Measurements from ENCODE around the gene PMFBP1. TPM values are rescaled to one million over a fixed set of nuclear protein-coding genes. Genes with fewer than 3 reads are reported as not detected.

Gene PMFBP1
- total and polyA plus RNA-seq, 4 experiments from 2014 or later: 0.73 to 1.1 TPM; not detected in 2

- Histone ChIP-seq H3K9me3 (ENCODE audit: control insufficient read depth in 1 of 2, low read length in 2 of 2) (no peaks in the 10 kb centered on the region), H3K4me1 (ENCODE audit: insufficient read depth, low read length) (no peaks in the 10 kb centered on the region), H3K4me3 (ENCODE audit: low read length in 2 of 2) (no peak overlapping the region), H3K27ac (ENCODE audit: low read depth, low read length) (no peak overlapping the region), H3K36me3 (ENCODE audit: insufficient read depth, low read length) (no peaks in the 10 kb centered on the region), H3K27me3 (ENCODE audit: insufficient read depth, low read length) (no peaks in the 10 kb centered on the region)
- ChIA-PET CTCF (ENCODE audit: partially characterized antibody) (no interaction called here), POLR2A (ENCODE audit: partially characterized antibody) (no interaction called here)
- no peak for DNase-seq
- intact Hi-C loops (cut with micrococcal nuclease): no loop called here
- Mint-ChIP-seq H3K27ac (no peak overlapping the region), H3K9me3 (peaks cover 0 to 14% (median 6%) of the 10 kb centered on the region in 8 donors), H3K4me1 (no peaks in the 10 kb centered on the region), H3K4me3 (no peak overlapping the region), H3K36me3 (no peaks in the 10 kb centered on the region), H3K27me3 (peaks cover 0 to 1% of the 10 kb centered on the region in 2 donors)
Observed at GRCh38 chr16:72211110-72211509, 39.2 kb upstream of the PMFBP1 start.

- intact Hi-C loops (cut with micrococcal nuclease): no loop called here
- Histone ChIP-seq H3K27me3 (ENCODE audit: insufficient read depth, low read length) (no peaks in the 10 kb centered on the region), H3K4me1 (ENCODE audit: insufficient read depth, low read length) (no peaks in the 10 kb centered on the region), H3K4me3 (ENCODE audit: low read length in 2 of 2) (no peak overlapping the region), H3K36me3 (ENCODE audit: insufficient read depth, low read length) (no peaks in the 10 kb centered on the region), H3K27ac (ENCODE audit: low read depth, low read length) (no peak overlapping the region), H3K9me3 (ENCODE audit: control insufficient read depth in 1 of 2, low read length in 2 of 2) (no peaks in the 10 kb centered on the region)
- Mint-ChIP-seq H3K27ac (no peak overlapping the region), H3K9me3 (peaks cover 0 to 11% (median 6%) of the 10 kb centered on the region in 8 donors), H3K36me3 (no peaks in the 10 kb centered on the region), H3K4me1 (no peaks in the 10 kb centered on the region), H3K4me3 (no peak overlapping the region), H3K27me3 (peaks cover 0 to 1% of the 10 kb centered on the region in 2 donors)
- ChIA-PET CTCF (ENCODE audit: partially characterized antibody) (no interaction called here), POLR2A (ENCODE audit: partially characterized antibody) (no interaction called here)
- DNase-seq: no peak
Observed at GRCh38 chr16:72210555-72210954, 38.6 kb upstream of the PMFBP1 start.

GRCh38 chr16:72210072-72210471, 38.1 kb upstream of the PMFBP1 start:
- no peak for DNase-seq
- no peak overlapping the region for H3K4me3 ChIP-seq (ENCODE audit: low read length in 2 of 2)
- Mint-ChIP-seq H3K36me3 (no peaks in the 10 kb centered on the region), H3K27ac (no peak overlapping the region), H3K4me1 (no peaks in the 10 kb centered on the region), H3K27me3 (peaks cover 0 to 1% of the 10 kb centered on the region in 2 donors), H3K9me3 (peaks cover 0 to 7% (median 4%) of the 10 kb centered on the region in 8 donors), H3K4me3 (no peak overlapping the region)
- no peaks in the 10 kb centered on the region for H3K4me1 ChIP-seq (ENCODE audit: insufficient read depth, low read length)
- H3K27me3 ChIP-seq (ENCODE audit: insufficient read depth, low read length): no peaks in the 10 kb centered on the region
- intact Hi-C loops (cut with micrococcal nuclease): no loop called here
- H3K27ac ChIP-seq (ENCODE audit: low read depth, low read length): no peak overlapping the region
- CTCF ChIA-PET (ENCODE audit: partially characterized antibody): no interaction called here
- POLR2A ChIA-PET (ENCODE audit: partially characterized antibody): no interaction called here
- no peaks in the 10 kb centered on the region for H3K9me3 ChIP-seq (ENCODE audit: control insufficient read depth in 1 of 2, low read length in 2 of 2)
- H3K36me3 ChIP-seq (ENCODE audit: insufficient read depth, low read length): no peaks in the 10 kb centered on the region

- H3K27me3 ChIP-seq (ENCODE audit: insufficient read depth, low read length): no peaks in the 10 kb centered on the region
- no peak overlapping the region for H3K27ac ChIP-seq (ENCODE audit: low read depth, low read length)
- H3K4me1 ChIP-seq (ENCODE audit: insufficient read depth, low read length): no peaks in the 10 kb centered on the region
- no peak for DNase-seq
- ChIA-PET CTCF (ENCODE audit: partially characterized antibody) (no interaction called here), POLR2A (ENCODE audit: partially characterized antibody) (no interaction called here)
- no peaks in the 10 kb centered on the region for H3K36me3 ChIP-seq (ENCODE audit: insufficient read depth, low read length)
- H3K27me3 Mint-ChIP-seq: peaks cover 0 to 3% of the 10 kb centered on the region in 2 donors
- no peaks in the 10 kb centered on the region for H3K36me3 Mint-ChIP-seq
- no peaks in the 10 kb centered on the region for H3K9me3 Mint-ChIP-seq
- intact Hi-C loops (cut with micrococcal nuclease): no loop called here
- peaks cover 0 to 8% (median 6%) of the 10 kb centered on the region in 4 donors for H3K4me1 Mint-ChIP-seq
- H3K9me3 ChIP-seq (ENCODE audit: control insufficient read depth in 1 of 2, low read length in 2 of 2): no peaks in the 10 kb centered on the region
- no peak overlapping the region for H3K4me3 Mint-ChIP-seq
- H3K27ac Mint-ChIP-seq: no peak overlapping the region
- H3K4me3 ChIP-seq (ENCODE audit: low read length in 2 of 2): no peak overlapping the region
Observed at GRCh38 chr16:72206299-72206698, 34.3 kb upstream of the PMFBP1 start.

- Mint-ChIP-seq H3K36me3 (no peaks in the 10 kb centered on the region), H3K4me1 (peaks cover 0 to 8% (median 6%) of the 10 kb centered on the region in 4 donors), H3K27me3 (peaks cover 0 to 3% of the 10 kb centered on the region in 2 donors), H3K27ac (peak overlapping the region in 2 of 7 donors; percentile 11 to 14), H3K4me3 (peak overlapping the region in 2 of 8 donors; percentile 1 to 9), H3K9me3 (no peaks in the 10 kb centered on the region)
- intact Hi-C loops (cut with micrococcal nuclease): no loop called here
- no peak for DNase-seq
- no peak overlapping the region for H3K4me3 ChIP-seq (ENCODE audit: low read length in 2 of 2)
- no peaks in the 10 kb centered on the region for H3K36me3 ChIP-seq (ENCODE audit: insufficient read depth, low read length)
- ChIA-PET POLR2A (ENCODE audit: partially characterized antibody) (no interaction called here), CTCF (ENCODE audit: partially characterized antibody) (no interaction called here)
- no peaks in the 10 kb centered on the region for H3K4me1 ChIP-seq (ENCODE audit: insufficient read depth, low read length)
- no peak overlapping the region for H3K27ac ChIP-seq (ENCODE audit: low read depth, low read length)
- no peaks in the 10 kb centered on the region for H3K27me3 ChIP-seq (ENCODE audit: insufficient read depth, low read length)
- H3K9me3 ChIP-seq (ENCODE audit: control insufficient read depth in 1 of 2, low read length in 2 of 2): no peaks in the 10 kb centered on the region
Observed at GRCh38 chr16:72203401-72203800, 31.4 kb upstream of the PMFBP1 start.

- intact Hi-C loops (cut with micrococcal nuclease): no loop called here
- no peaks in the 10 kb centered on the region for H3K9me3 Mint-ChIP-seq
- H3K4me1 Mint-ChIP-seq: peaks cover 0 to 8% (median 6%) of the 10 kb centered on the region in 4 donors
- H3K27me3 Mint-ChIP-seq: peaks cover 0 to 3% of the 10 kb centered on the region in 2 donors
- H3K27ac Mint-ChIP-seq: peak overlapping the region in 1 of 7 donors; percentile 1
- Histone ChIP-seq H3K36me3 (ENCODE audit: insufficient read depth, low read length) (no peaks in the 10 kb centered on the region), H3K27me3 (ENCODE audit: insufficient read depth, low read length) (no peaks in the 10 kb centered on the region), H3K27ac (ENCODE audit: low read depth, low read length) (no peak overlapping the region), H3K4me3 (ENCODE audit: low read length in 2 of 2) (no peak overlapping the region), H3K9me3 (ENCODE audit: control insufficient read depth in 1 of 2, low read length in 2 of 2) (no peaks in the 10 kb centered on the region), H3K4me1 (ENCODE audit: insufficient read depth, low read length) (no peaks in the 10 kb centered on the region)
- no peaks in the 10 kb centered on the region for H3K36me3 Mint-ChIP-seq
- no peak overlapping the region for H3K4me3 Mint-ChIP-seq
- CTCF ChIA-PET (ENCODE audit: partially characterized antibody): no interaction called here
- DNase-seq: no peak
- POLR2A ChIA-PET (ENCODE audit: partially characterized antibody): no interaction called here
Observed at GRCh38 chr16:72202014-72202413, 30.1 kb upstream of the PMFBP1 start.

GRCh38 chr16:72201387-72201786, 29.4 kb upstream of the PMFBP1 start:
- Mint-ChIP-seq H3K27me3 (peaks cover 0 to 3% of the 10 kb centered on the region in 2 donors), H3K36me3 (no peaks in the 10 kb centered on the region), H3K4me3 (no peak overlapping the region), H3K4me1 (peaks cover 0 to 8% (median 6%) of the 10 kb centered on the region in 4 donors), H3K27ac (no peak overlapping the region), H3K9me3 (no peaks in the 10 kb centered on the region)
- ChIA-PET POLR2A (ENCODE audit: partially characterized antibody) (no interaction called here), CTCF (ENCODE audit: partially characterized antibody) (no interaction called here)
- intact Hi-C loops (cut with micrococcal nuclease): no loop called here
- Histone ChIP-seq H3K36me3 (ENCODE audit: insufficient read depth, low read length) (no peaks in the 10 kb centered on the region), H3K4me1 (ENCODE audit: insufficient read depth, low read length) (no peaks in the 10 kb centered on the region), H3K27me3 (ENCODE audit: insufficient read depth, low read length) (no peaks in the 10 kb centered on the region), H3K27ac (ENCODE audit: low read depth, low read length) (no peak overlapping the region), H3K9me3 (ENCODE audit: control insufficient read depth in 1 of 2, low read length in 2 of 2) (no peaks in the 10 kb centered on the region), H3K4me3 (ENCODE audit: low read length in 2 of 2) (no peak overlapping the region)
- DNase-seq: no peak

- Mint-ChIP-seq H3K36me3 (no peaks in the 10 kb centered on the region), H3K4me1 (peaks cover 0 to 8% (median 6%) of the 10 kb centered on the region in 4 donors), H3K4me3 (no peak overlapping the region), H3K27ac (no peak overlapping the region), H3K27me3 (peaks cover 0 to 2% of the 10 kb centered on the region in 2 donors), H3K9me3 (no peaks in the 10 kb centered on the region)
- Histone ChIP-seq H3K4me1 (ENCODE audit: insufficient read depth, low read length) (no peaks in the 10 kb centered on the region), H3K9me3 (ENCODE audit: control insufficient read depth in 1 of 2, low read length in 2 of 2) (no peaks in the 10 kb centered on the region), H3K4me3 (ENCODE audit: low read length in 2 of 2) (no peak overlapping the region), H3K36me3 (ENCODE audit: insufficient read depth, low read length) (no peaks in the 10 kb centered on the region), H3K27ac (ENCODE audit: low read depth, low read length) (no peak overlapping the region), H3K27me3 (ENCODE audit: insufficient read depth, low read length) (no peaks in the 10 kb centered on the region)
- CTCF ChIA-PET (ENCODE audit: partially characterized antibody): no interaction called here
- POLR2A ChIA-PET (ENCODE audit: partially characterized antibody): no interaction called here
- DNase-seq: no peak
- intact Hi-C loops (cut with micrococcal nuclease): no loop called here
Observed at GRCh38 chr16:72199761-72200337, 27.9 kb upstream of the PMFBP1 start.

Measured in CD4-positive, alpha-beta memory T cell (primary cell).